SIG-M5 treated with dmso at 0.1 percent for 504 hours (cell line): ENCODE results near the gene PRDM15.

Experiments
- DNase-seq: peaks from one replicate; lab custom pipeline; 2025; ENCODE audit not compliant: unreplicated experiment; lab: John Stamatoyannopoulos, UW

The PRDM15 gene

GRCh38 chr21:41753006-41753898 is 125.9 kb downstream of the PRDM15 start:
- DNase-seq = no peak

- DNase-seq = no peak
Measured at GRCh38 chr21:41752231-41752681, 126.9 kb downstream of the PRDM15 start.

- peak; percentile 71 for DNase-seq
Measured at GRCh38 chr21:41751611-41752011, 127.5 kb downstream of the PRDM15 start.

- DNase-seq = no peak
Measured at GRCh38 chr21:41750532-41751151, 128.5 kb downstream of the PRDM15 start.

GRCh38 chr21:41750051-41750450 is 129.1 kb downstream of the PRDM15 start:
- DNase-seq = no peak

- no peak for DNase-seq
Measured at GRCh38 chr21:41749286-41749685, 129.9 kb downstream of the PRDM15 start.
